Nephron progenitor cell (in vitro differentiated cells): Measurements from ENCODE around the gene SLC29A1.

ENCODE experiments used
- DNase-seq: peaks from one replicate; pipeline ENCODE4 v3.0.0; 2021
- H3K27ac Mint-ChIP-seq: 2 replicates; pipeline ENCODE4 v1.8.0; 2021; ENCODE audit warnings: mild to moderate bottlenecking, moderate library complexity, mixed read lengths
- H3K27me3 Mint-ChIP-seq: 2 replicates; pipeline ENCODE4 v1.8.0; 2021; ENCODE audit warnings: mild to moderate bottlenecking, low read depth, mixed read lengths; ENCODE audit not compliant: poor library complexity
- H3K36me3 Mint-ChIP-seq: 2 replicates; pipeline ENCODE4 v1.8.0; 2021; ENCODE audit warnings: low read depth, mixed read lengths
- H3K4me1 Mint-ChIP-seq: 2 replicates; pipeline ENCODE4 v1.8.0; 2021; ENCODE audit warnings: mixed read lengths
- H3K4me3 Mint-ChIP-seq: 2 replicates; pipeline ENCODE4 v1.8.0; 2021; ENCODE audit warnings: mild to moderate bottlenecking, moderate library complexity, mixed read lengths
- H3K9me3 Mint-ChIP-seq: 2 replicates; pipeline ENCODE4 v1.8.0; 2021; ENCODE audit warnings: mild to moderate bottlenecking, moderate library complexity, mixed read lengths
- TF ChIP-seq, protein P1 (sequence below): fragments of 200-600 bp; sonication (generic); IDR thresholded peaks from 2 replicates; pipeline ENCODE4 v1.5.0; 2021; ENCODE audit warnings: antibody characterized with exemption

Gene SLC29A1

DNA sequence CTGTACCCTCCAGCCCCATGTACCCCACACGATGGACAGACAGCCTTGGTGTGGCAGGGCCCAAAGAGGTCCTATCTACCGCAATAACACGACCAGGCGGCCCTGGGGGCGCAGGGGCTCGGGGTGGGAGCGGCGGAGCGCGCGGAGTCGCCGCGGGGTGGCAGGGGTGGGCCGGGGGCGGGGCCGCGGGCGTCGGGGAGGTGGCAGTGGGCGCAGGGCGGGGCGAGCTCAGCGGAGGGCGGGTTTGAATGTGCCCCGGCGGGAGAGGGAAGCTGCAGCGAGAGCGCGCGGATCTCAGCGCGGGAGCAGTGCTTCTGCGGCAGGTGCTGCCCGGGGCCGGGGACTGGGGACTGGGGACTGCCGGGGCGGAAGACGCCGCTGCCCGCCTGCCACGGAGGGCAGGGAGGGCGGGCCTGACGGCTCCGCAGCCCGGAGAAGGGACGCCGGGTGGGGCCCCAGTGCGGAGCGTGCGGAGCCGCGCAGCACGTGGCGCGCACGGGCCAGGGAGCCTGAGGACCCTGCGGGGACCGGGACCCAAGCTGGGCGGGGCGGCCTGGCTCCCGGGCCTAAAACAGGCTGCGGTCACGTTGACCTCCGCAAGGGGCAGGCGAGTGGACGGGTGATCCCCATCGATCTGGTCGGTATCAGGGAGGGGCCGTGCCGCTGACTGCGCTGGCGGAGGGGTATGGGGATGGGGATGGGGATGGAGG lies at the start of gene SLC29A1:
Gene SLC29A1 (plus strand): TSS at position 277 of the 710 bp plus-strand sequence. CDS start 3,719 bp downstream, outside the sequence.
- peak within 1 kb of the TSS; percentile 84 for H3K4me3 Mint-ChIP-seq
- H3K9me3 Mint-ChIP-seq: no peaks in the 10 kb centered on the region
- H3K36me3 Mint-ChIP-seq: no peaks in the 10 kb centered on the region
- no peak within 1 kb of the TSS for H3K27ac Mint-ChIP-seq
- peak; percentile 86 for DNase-seq
- TF ChIP-seq, protein P1, sequence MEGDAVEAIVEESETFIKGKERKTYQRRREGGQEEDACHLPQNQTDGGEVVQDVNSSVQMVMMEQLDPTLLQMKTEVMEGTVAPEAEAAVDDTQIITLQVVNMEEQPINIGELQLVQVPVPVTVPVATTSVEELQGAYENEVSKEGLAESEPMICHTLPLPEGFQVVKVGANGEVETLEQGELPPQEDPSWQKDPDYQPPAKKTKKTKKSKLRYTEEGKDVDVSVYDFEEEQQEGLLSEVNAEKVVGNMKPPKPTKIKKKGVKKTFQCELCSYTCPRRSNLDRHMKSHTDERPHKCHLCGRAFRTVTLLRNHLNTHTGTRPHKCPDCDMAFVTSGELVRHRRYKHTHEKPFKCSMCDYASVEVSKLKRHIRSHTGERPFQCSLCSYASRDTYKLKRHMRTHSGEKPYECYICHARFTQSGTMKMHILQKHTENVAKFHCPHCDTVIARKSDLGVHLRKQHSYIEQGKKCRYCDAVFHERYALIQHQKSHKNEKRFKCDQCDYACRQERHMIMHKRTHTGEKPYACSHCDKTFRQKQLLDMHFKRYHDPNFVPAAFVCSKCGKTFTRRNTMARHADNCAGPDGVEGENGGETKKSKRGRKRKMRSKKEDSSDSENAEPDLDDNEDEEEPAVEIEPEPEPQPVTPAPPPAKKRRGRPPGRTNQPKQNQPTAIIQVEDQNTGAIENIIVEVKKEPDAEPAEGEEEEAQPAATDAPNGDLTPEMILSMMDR: peak; percentile 33
- no peaks in the 10 kb centered on the region for H3K27me3 Mint-ChIP-seq
- peaks cover 67% of the 10 kb centered on the region for H3K4me1 Mint-ChIP-seq

DNA sequence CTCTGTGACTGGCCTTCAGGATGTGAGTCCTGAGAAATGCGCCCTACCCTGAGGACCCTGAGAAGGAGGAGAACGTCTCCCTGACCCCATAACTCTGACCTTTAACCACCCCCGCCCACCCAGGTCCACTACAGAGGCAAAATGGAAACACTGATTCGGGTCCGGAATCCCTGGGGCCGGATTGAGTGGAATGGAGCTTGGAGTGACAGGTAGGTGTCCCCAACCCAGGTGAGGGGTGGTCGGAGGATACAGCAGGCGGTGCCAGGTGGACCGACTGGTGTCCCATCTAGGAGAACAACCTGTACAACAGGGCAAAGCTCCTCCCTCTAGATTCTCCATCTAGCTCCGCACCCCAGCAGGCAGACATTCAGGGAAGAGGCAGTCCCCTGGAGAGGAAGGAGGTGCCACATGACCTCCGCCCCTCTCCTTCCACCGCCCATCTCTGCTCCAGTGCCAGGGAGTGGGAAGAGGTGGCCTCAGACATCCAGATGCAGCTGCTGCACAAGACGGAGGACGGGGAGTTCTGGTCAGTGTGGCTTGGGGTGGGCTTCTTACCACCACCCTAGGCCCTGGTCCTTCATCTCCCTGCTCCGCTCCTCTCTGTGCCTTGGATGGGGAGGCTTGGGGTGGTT lies 47.1 kb upstream of the SLC29A1 start:
- TF ChIP-seq, protein P1: no peak
- no peaks in the 10 kb centered on the region for H3K9me3 Mint-ChIP-seq
- H3K4me1 Mint-ChIP-seq: peaks cover 28% of the 10 kb centered on the region
- DNase-seq: no peak
- no peak overlapping the region for H3K4me3 Mint-ChIP-seq
- no peak overlapping the region for H3K27ac Mint-ChIP-seq
- H3K36me3 Mint-ChIP-seq: no peaks in the 10 kb centered on the region
- H3K27me3 Mint-ChIP-seq: peaks cover 14% of the 10 kb centered on the region

DNA sequence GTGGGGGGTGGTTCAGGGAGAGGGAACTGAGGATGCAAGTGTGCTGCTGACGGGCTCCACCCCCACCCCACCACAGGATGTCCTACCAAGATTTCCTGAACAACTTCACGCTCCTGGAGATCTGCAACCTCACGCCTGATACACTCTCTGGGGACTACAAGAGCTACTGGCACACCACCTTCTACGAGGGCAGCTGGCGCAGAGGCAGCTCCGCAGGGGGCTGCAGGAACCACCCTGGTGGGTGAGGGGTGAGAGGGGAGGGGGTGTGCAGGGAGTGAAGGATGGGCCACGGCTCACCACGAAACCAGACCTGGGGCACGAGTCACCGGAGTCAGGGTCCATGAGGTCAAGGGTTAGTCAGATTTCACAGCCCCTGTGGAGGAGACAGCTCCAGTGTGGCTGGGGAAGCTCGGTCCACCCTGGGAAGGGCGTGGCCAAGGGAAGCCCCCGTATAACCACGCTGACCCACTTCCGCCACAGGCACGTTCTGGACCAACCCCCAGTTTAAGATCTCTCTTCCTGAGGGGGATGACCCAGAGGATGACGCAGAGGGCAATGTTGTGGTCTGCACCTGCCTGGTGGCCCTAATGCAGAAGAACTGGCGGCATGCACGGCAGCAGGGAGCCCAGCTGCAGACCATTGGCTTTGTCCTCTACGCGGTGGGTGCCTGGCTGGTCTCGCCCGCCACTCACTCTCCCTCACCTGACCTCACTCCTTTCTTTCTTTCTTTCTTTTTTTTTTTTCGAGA lies 46.5 kb upstream of the SLC29A1 start:
- TF ChIP-seq, protein P1: no peak
- Mint-ChIP-seq H3K36me3 (no peaks in the 10 kb centered on the region), H3K9me3 (no peaks in the 10 kb centered on the region), H3K4me3 (no peak overlapping the region), H3K27me3 (peaks cover 11% of the 10 kb centered on the region), H3K4me1 (peaks cover 28% of the 10 kb centered on the region), H3K27ac (no peak overlapping the region)
- no peak for DNase-seq

DNA sequence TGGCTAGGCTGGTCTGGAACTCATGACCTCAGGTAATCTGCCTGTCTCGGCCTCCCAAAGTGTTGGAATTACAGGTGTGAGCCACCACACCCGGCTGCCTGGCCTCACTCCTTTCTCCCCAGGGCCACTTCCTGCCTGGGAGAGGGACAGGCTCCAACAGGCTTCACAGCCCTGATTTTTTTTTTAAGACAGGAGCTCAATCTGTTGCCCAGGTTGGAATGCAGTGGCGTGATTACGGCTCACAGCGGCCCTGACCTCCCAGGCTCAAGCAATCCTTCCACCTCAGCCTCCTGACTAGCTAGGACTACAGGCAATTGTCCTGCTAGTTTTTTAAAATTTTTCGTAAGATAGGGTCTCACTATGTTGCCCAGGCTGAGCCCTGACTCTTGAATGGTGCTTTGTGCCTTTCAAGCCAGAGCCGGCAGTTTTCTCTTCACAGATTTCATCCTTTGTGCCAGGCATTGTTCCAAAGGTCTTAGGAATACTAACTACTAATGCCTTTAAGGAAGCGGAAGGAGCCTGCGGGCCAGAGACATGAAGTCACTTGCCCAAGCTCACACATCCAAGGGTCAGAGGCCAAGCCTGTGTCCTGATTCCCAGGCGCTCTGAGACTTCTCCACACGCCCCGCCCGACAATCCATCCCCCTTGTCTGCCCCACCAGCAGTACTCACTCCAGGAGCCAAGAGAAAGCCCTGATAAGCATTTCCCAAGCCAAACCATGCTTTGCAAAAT lies 45.5 kb upstream of the SLC29A1 start:
- no peak for DNase-seq
- Mint-ChIP-seq H3K9me3 (no peaks in the 10 kb centered on the region), H3K4me1 (peaks cover 20% of the 10 kb centered on the region), H3K4me3 (no peak overlapping the region), H3K27ac (no peak overlapping the region), H3K27me3 (peaks cover 9% of the 10 kb centered on the region), H3K36me3 (no peaks in the 10 kb centered on the region)
- TF ChIP-seq, protein P1: no peak

DNA sequence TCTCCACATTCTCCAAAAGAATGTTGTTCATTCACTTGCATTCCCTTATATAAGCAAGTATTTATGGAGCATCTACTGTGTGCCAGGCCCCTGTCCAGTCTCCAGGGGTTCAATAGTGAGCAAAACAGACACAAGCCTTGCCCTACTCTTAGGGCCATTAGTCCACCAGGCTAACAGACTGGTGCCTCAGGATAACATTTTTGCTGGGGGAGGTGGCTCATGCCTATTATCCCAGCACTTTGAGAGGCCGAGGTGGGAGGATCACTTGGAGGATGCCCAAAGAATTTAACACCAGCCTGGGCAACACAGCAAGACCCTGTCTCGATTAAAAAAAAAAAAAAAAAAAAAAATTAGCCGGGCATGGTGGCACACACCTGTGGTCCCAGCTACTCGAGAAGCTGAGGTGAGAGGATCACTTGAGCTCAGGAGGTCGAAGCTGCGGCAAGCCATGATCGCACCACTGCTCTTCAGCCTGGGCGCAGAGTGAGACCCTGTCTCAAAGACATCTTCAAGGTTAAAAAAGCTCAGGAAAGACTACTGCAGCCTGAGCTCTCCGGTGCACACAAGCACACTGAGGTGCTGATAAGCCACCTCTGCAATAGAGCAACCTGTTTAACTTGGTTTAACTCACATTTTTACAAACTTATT lies 44.8 kb upstream of the SLC29A1 start:
- Mint-ChIP-seq H3K4me3 (no peak overlapping the region), H3K27ac (no peak overlapping the region)

More for the DNA sequence above, 44.8 kb upstream of the SLC29A1 start:
- Mint-ChIP-seq H3K9me3 (no peaks in the 10 kb centered on the region), H3K4me1 (peaks cover 18% of the 10 kb centered on the region), H3K36me3 (no peaks in the 10 kb centered on the region), H3K27me3 (peaks cover 9% of the 10 kb centered on the region)
- no peak for DNase-seq
- TF ChIP-seq, protein P1: no peak
